ENCODE measurements around the gene SPRING1.

GRCh38 chr12:116713527-116713926 lies 24.3 kb downstream of the SPRING1 start:
- TF ChIP-seq CTCF (IDR thresholded peaks at IDR 0.05) = no peak
- TF ChIP-seq POLR2A (IDR thresholded peaks at IDR 0.05) = no peak
